Measurements from ENCODE around the gene TP73.

GRCh38 chr1:3646596-3646995 lies 5.7 kb upstream of the TP73 start:
- no peak for TF ChIP-seq SUZ12 (IDR thresholded peaks at IDR 0.05; ENCODE audit: extremely low read depth, insufficient read depth, insufficient read length)
- no peak for TF ChIP-seq YY1 (IDR thresholded peaks at IDR 0.05; ENCODE audit: insufficient read depth, insufficient read length)
- no peak for TF ChIP-seq ZNF274 (IDR thresholded peaks at IDR 0.05; ENCODE audit: low read depth, low read length)
